ENCODE results near the gene ZNF485. TPM values are rescaled to one million over a fixed set of nuclear protein-coding genes. Genes with fewer than 3 reads are reported as not detected.
"Not testable (repeated sequence)": the region's sequence is repeated elsewhere in the genome, so short reads cannot be mapped to it uniquely, and the experiment has no call there.

ZNF485 gene
- total RNA-seq (2014; rRNA removed; shearing (Covaris generic)), result 3.7 and 4.9 TPM in 2 replicates

DNA sequence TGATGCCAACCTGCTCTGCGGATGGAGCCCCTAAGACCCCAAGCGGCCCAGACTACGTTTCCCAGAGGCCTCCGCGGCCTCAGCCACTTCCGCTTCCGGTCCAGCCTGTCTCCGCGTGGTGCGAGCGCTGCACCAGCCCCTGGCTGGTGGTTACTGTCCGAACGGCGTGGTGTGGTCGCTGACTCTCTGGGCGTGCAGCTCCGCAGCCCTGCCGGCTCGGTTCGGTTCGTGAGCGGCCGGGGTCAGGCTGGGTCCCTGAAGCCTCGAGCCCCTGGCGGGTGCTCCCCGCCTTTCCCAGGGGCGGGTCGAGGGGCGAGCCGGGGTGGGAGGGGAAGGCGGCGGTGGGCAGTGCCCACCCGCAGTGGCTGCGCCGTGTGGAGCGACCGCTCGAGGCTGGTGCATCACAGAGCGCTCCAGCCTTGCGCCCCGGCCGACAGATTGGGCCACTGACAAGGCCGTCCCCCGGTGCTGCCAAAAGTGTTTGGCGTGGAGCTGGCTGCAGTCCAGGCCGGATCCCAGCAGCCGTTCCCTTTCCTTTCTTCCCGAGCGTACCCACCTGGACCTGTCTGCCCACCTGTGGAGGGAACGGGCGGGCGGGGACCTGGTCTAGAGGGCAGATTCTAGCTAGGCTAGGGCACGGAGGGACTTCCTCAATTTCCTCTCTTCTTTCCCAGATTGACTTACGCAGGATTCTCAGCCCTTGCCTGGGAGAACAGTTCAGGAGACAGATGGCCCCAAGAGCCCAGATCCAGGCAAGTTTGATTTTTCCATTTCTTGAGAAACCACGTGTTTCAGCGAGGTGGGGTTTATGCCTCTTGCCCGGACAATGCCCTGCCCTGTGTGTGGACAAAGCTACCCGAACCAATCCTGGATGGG lies at the start of gene ZNF485:
TSS of gene ZNF485 (plus strand) at position 116 of the 876 bp plus-strand sequence. CDS start at position 729, 613 bp downstream.
- peak within 1 kb of the TSS; percentile 71 for H3K4me3 ChIP-seq (ENCODE audit: insufficient read depth, low read depth, low read length)
- H3K27me3 ChIP-seq (ENCODE audit: control insufficient read depth, insufficient read depth, low read length), result peaks cover 2% of the 10 kb centered on the region
- peaks cover 2% of the 10 kb centered on the region; the same call in 1 of the 2 replicates for H3K36me3 ChIP-seq (replicated peaks; ENCODE audit: control insufficient read depth, insufficient read depth, low read length)
- DNase-seq, result peak; percentile 89

DNA sequence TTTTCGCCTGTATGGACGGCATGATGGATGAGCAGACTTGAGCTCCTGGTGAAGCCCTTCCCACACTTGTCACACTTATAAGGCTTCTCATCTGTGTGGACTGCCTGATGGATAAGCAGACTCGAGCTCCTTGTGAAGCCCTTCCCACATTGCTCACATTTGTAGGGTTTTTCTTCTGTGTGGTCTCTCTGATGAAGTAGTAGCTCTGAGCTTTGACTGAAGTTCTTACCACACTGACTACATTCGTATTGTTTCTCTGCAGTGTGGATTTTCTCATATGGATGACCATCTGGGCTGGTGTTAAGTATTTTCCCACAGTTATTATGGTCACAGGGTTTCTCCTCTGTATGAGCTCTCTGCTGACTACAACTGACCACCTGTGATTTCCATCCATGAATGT lies 49.0 kb upstream of the ZNF485 start:
- no peaks in the 10 kb centered on the region for H3K27me3 ChIP-seq (ENCODE audit: control insufficient read depth, insufficient read depth, low read length)
- H3K36me3 ChIP-seq (replicated peaks; ENCODE audit: control insufficient read depth, insufficient read depth, low read length), result peaks cover 12% of the 10 kb centered on the region
- H3K4me3 ChIP-seq (ENCODE audit: insufficient read depth, low read depth, low read length), result no peak overlapping the region
- no peak for DNase-seq

DNA sequence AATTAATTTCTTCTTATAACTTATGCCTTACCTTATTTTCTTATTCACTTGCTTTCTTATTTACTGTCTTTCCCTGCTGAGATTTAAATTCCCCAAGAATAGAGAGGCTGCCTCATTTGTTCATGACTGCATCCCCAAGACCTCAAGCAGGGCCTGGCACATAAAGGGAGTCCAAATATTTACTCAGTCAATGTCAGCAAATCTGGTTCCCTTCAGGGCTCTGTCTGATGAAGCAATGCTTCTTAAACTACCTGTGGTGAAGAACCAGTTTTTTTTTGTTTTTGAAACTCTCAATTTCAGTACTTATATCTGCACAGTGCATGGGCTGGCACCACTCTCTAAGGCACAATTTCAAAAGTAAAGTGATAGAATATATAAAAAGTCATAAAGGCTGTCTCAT lies 36.6 kb upstream of the ZNF485 start:
- no peak overlapping the region for H3K4me3 ChIP-seq (ENCODE audit: insufficient read depth, low read depth, low read length)
- no peak for DNase-seq
- peaks cover 6% of the 10 kb centered on the region for H3K36me3 ChIP-seq (replicated peaks; ENCODE audit: control insufficient read depth, insufficient read depth, low read length)
- peaks cover 12% of the 10 kb centered on the region for H3K27me3 ChIP-seq (ENCODE audit: control insufficient read depth, insufficient read depth, low read length)

DNA sequence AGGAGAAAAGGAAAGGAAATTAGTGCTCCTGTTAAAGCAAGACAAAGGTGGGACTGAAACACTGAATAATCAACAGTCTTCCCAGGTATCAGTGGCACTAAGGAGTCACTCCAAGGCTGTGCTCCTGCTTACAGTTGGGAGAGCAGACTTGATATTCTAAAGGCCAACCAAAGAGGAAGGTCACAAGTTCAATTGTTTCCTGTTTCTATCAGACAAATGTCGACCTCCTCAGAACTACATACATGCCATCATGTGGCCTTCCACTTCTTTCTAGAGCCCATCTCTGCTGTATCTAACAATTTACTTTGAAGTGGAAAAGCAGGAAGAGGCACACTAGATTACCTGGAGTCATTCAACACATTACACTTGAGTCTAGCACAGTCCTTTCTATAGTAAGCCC lies 35.3 kb upstream of the ZNF485 start:
- Histone ChIP-seq H3K36me3 (replicated peaks; ENCODE audit: control insufficient read depth, insufficient read depth, low read length) (peaks cover 5% of the 10 kb centered on the region), H3K4me3 (ENCODE audit: insufficient read depth, low read depth, low read length) (no peak overlapping the region), H3K27me3 (ENCODE audit: control insufficient read depth, insufficient read depth, low read length) (peaks cover 14% of the 10 kb centered on the region)
- DNase-seq, result no peak

DNA sequence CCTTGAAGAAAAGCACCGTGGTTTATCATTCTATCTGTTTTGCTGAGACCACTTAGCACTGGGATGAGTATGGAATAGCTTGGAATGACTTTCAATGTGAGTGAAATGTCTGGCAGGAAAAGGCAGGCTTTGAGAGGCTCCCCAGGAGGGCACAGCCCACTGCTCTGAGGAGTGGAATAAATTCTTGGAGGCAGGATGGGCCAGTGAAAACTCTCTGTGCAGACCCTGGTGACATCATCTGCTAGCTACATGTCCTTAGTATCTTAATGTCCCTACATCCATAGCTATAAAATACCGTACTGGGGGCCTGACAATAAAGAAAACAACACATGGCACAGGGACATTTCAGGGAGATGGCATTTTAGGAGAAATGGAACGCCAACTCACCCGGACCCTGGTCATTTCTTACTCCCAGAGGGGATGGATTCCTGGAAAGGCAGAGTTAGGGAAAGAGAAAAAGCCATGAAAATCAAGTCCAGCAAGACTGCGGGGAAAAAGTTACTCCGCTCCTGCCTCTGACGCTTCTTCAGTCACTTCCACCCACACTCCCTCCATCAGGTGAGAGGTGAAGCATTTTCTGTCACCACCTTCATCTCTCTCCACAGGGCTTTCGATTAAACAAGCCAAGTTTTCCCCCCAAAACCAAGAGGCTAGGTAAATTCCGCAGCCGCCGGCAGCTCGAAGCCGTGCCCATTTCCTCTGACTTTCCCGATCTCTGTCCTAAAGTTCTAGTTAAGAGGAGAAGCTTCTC lies 32.8 kb upstream of the ZNF485 start:
- DNase-seq, result peak; percentile 7
- peaks cover 1% of the 10 kb centered on the region; the same call in 1 of the 2 replicates for H3K36me3 ChIP-seq (replicated peaks; ENCODE audit: control insufficient read depth, insufficient read depth, low read length)
- peak overlapping the region; percentile 62 for H3K4me3 ChIP-seq (ENCODE audit: insufficient read depth, low read depth, low read length)
- peaks cover 14% of the 10 kb centered on the region for H3K27me3 ChIP-seq (ENCODE audit: control insufficient read depth, insufficient read depth, low read length)

DNA sequence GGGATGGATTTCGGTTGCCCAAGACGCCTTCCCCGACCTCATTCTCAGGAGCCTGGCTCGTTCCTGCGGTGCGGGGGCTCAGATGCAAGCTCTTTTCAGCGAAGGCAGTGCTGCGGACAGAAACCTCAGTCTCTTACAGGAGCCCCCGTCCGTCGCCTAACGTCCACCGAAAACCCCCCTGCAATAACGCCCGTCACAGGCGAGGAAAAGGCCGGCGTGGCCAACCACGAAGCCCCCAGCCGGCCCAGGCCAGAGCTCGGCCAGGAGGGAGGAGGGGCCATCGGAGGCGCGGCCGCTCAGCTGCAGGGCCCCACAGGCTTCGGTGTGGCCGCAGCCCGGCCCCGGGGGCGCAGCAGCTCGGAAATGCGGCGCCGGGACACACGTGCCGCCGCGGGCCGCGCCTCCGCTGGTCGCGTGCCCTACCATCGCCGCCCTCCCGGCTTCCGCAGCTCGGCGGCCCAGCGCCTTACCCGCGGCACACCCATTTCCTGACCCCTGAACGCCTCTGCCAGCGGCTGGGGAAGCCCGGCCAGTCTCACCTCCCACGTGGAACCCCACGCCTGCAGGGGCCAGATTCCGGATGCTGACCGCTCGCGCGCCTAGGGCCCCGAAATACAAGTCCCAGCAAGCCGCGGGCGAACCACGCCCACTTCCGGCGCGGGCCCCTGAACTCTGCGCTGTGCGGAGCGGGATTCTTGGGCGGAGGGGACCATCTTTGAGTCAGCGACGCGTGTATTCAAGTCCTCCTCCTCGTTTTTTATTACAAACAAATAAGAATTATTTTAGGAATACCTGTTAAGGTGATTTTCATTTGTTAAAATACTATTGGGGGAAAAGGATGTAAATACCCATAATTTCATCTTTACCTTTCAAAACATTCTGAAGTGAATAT lies 32.0 kb upstream of the ZNF485 start, which contains the start of gene ZNF239:
TSS of gene ZNF239 (minus strand) at position 616 of the 892 bp plus-strand sequence. CDS start 16,537 bp downstream, outside the sequence.
- H3K4me3 ChIP-seq (ENCODE audit: insufficient read depth, low read depth, low read length), result peak within 1 kb of the TSS; percentile 62
- peak; percentile 71 for DNase-seq
- peaks cover 1% of the 10 kb centered on the region; the same call in 1 of the 2 replicates for H3K36me3 ChIP-seq (replicated peaks; ENCODE audit: control insufficient read depth, insufficient read depth, low read length)
- H3K27me3 ChIP-seq (ENCODE audit: control insufficient read depth, insufficient read depth, low read length), result peaks cover 14% of the 10 kb centered on the region

DNA sequence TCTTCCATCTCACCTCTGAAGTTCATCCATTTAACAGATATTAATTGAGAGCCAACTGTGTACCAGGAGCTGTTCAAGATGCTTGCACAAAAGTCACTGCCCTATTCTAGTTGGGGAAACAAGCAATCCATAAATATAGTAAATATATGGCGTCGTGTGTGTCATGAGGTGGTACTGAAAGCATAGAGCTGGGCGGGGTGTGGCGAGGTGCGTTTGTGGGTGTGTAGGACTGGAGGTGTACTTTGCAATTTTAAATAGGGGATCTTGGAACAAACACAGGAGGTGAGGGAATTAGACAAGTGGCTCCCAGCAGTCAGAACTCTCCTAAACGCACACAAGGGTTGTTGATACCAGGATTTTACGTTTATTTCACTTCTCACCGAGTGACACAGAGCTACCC lies 31.3 kb upstream of the ZNF485 start:
- DNase-seq, result no peak
- Histone ChIP-seq H3K36me3 (replicated peaks; ENCODE audit: control insufficient read depth, insufficient read depth, low read length) (peaks cover 1% of the 10 kb centered on the region; the same call in 1 of the 2 replicates), H3K4me3 (ENCODE audit: insufficient read depth, low read depth, low read length) (no peak overlapping the region), H3K27me3 (ENCODE audit: control insufficient read depth, insufficient read depth, low read length) (peaks cover 14% of the 10 kb centered on the region)

DNA sequence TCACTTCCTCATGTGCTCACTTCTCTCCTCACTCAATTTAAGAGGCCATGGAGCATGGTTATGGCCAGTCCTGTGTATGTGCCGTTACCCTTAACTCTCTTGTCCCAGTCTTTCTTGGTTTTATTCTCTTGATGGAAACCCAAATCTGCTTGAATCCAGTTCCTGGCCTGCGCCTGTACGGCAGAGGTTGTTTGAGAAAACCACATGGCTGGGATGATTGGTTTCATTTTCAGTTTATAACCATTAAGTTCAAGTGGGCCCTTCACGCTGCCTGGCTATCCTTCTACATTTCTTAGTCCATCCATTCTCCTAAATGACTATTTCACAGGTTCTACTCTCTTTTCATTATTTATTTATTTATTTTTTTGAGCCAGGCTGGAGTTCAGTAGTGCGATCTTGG lies 30.2 kb upstream of the ZNF485 start:
- DNase-seq, result no peak
- no peak overlapping the region for H3K4me3 ChIP-seq (ENCODE audit: insufficient read depth, low read depth, low read length)
- H3K27me3 ChIP-seq (ENCODE audit: control insufficient read depth, insufficient read depth, low read length), result peaks cover 14% of the 10 kb centered on the region
- no peaks in the 10 kb centered on the region for H3K36me3 ChIP-seq (replicated peaks; ENCODE audit: control insufficient read depth, insufficient read depth, low read length)

DNA sequence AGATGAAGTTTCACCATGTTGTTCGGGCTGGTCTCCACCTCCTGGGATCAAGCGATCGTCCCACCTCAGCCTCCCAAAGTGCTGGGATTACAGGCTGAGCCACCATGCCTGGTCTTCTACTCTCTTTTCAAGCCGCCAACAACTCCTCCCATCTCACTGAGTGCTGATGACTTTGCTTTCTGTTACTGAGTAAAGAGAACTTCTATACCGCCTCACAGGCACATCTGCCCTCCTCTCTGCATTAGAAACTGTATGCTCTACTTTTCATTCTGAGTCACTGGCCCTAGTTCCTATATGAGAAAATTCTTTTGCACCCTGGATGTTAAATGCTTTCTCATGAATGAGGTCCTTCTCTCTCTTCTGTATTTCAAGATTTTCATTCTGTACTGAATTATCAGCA lies 29.7 kb upstream of the ZNF485 start:
- DNase-seq, result no peak
- Histone ChIP-seq H3K27me3 (ENCODE audit: control insufficient read depth, insufficient read depth, low read length) (peaks cover 14% of the 10 kb centered on the region), H3K4me3 (ENCODE audit: insufficient read depth, low read depth, low read length) (no peak overlapping the region), H3K36me3 (replicated peaks; ENCODE audit: control insufficient read depth, insufficient read depth, low read length) (no peaks in the 10 kb centered on the region)

DNA sequence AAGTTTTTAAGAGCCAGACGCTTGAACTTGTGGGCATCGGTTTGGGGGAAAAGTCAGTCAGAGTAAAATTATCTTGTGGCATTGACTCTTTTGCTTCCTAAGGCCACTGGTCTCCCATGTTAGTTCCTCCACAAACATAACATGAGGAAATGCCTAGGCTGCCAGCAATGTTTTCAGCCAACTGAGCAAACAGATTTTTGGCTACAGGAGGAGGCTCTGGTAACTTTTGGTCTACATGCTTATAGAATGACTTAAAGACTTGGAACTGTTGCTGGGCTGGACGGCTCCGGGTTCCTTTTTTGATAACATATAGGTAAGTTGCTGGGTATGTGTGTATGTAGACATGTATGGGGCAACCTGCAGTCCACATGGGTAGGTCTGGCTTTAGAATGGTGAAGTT lies 22.2 kb upstream of the ZNF485 start:
- Histone ChIP-seq H3K27me3 (ENCODE audit: control insufficient read depth, insufficient read depth, low read length) (no peaks in the 10 kb centered on the region), H3K36me3 (replicated peaks; ENCODE audit: control insufficient read depth, insufficient read depth, low read length) (no peaks in the 10 kb centered on the region), H3K4me3 (ENCODE audit: insufficient read depth, low read depth, low read length) (no peak overlapping the region)
- no peak for DNase-seq

DNA sequence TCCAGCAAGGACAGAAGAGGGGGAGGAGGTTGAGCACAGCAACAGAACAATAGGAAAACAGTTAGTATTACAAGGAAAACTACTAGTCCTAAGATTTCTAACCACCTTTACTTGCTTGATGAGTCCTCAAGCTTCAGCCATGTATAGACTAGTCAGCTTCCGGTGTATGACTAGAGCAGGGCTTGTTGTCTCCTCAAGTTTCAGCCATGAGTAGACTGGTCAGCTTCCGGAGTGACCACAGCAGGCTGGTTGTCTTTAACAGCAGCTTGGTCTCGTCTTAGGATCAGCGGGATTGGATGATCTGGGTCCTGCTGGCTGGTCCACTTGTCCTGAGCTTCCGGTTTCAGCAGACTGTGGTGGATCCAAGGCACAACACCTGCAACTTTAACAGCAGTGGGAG lies 21.2 kb upstream of the ZNF485 start:
- Histone ChIP-seq H3K4me3 (ENCODE audit: insufficient read depth, low read depth, low read length) (no peak overlapping the region), H3K36me3 (replicated peaks; ENCODE audit: control insufficient read depth, insufficient read depth, low read length) (no peaks in the 10 kb centered on the region), H3K27me3 (ENCODE audit: control insufficient read depth, insufficient read depth, low read length) (no peaks in the 10 kb centered on the region)
- DNase-seq, result no peak

DNA sequence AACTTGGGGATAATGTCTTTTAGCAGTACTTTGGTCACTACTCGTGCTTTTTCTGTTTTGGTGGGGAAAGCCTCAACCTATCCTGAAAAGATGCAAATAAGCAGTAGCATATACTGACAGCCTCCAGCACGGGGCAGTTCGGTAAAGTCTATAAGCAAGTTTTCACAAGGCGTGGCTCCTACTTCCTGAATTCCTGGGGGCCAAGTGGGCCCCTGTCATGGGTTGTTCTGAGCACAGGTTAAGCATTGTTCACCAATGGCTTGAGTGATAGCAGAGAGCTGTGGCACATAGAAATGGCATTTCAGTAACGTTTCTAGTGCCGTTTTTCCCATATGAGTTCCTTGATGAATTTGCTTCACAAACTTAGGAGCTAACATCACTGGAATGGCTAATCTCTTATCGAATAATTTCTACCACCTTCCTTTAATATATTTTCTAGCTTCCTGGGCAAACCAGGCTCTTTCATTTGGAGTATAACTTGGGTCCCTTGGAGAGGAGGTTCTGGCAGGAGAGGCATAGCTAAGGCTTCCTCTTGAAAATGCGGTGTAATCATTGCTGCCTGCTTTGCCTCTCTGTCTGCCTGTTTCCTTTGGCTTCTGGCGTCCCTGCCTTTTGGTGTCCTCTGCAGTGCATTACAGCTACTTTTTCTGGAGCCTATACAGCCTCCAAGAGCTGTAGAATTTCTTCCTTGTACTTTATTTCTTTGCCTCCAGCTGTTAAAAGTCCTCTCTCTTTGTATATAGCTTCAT lies 20.1 kb upstream of the ZNF485 start:
- Histone ChIP-seq H3K4me3 (ENCODE audit: insufficient read depth, low read depth, low read length) (no peak overlapping the region), H3K36me3 (replicated peaks; ENCODE audit: control insufficient read depth, insufficient read depth, low read length) (no peaks in the 10 kb centered on the region), H3K27me3 (ENCODE audit: control insufficient read depth, insufficient read depth, low read length) (no peaks in the 10 kb centered on the region)
- no peak for DNase-seq

DNA sequence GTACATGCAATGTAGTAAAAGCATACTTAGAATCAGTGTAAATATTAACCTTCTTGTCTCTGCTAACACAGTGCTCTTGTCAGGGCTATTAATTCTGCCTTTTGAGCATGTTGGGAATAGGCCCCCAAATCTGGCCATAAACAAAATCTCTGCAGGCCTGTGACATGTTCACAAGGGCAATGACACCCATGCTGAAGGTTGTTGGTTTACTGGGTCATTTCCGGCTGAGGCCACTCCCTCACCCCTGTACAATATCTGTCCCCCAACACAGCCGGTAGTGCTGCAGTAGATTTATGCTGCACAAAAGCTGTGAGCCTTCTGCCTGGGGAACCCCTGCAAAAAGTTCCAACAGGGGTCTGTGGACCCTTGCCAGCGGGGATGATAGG lies 19.5 kb upstream of the ZNF485 start:
- not testable (repeated sequence) for DNase-seq; H3K4me3 ChIP-seq (ENCODE audit: insufficient read depth, low read depth, low read length); H3K27me3 ChIP-seq (ENCODE audit: control insufficient read depth, insufficient read depth, low read length); H3K36me3 ChIP-seq (replicated peaks; ENCODE audit: control insufficient read depth, insufficient read depth, low read length)
